K562 (cell line): ENCODE measurements around the gene GDF15. TPM values are rescaled to one million over a fixed set of nuclear protein-coding genes. Genes with fewer than 3 reads are reported as not detected.

Experiments used
- ARID1B ChIP-seq: fragments of 450-650 bp; IDR thresholded peaks from 2 replicates; pipeline ENCODE4 v1.6.1; 2016; ENCODE audit warnings: antibody characterized with exemption, mild to moderate bottlenecking, inconsistent platforms
- BCOR ChIP-seq: fragments of 450-650 bp; IDR thresholded peaks from 2 replicates; pipeline ENCODE4 v1.6.1; 2016
- BRD9 ChIP-seq: fragments of 450-650 bp; IDR thresholded peaks from 2 replicates; pipeline ENCODE4 v1.6.1; 2018; ENCODE audit warnings: low read depth; ENCODE audit not compliant: partially characterized antibody
- CHAMP1 ChIP-seq: fragments of 450-650 bp; IDR thresholded peaks from 2 replicates; pipeline ENCODE4 v1.6.1; 2016; ENCODE audit warnings: mild to moderate bottlenecking
- CHCHD3 ChIP-seq: fragments of 250-450 bp; sonication (Bioruptor Pico); IDR thresholded peaks from 2 replicates; pipeline ENCODE4 v2.1.2; 2022; ENCODE audit warnings: mild to moderate bottlenecking
- CTBP1 ChIP-seq: fragments of 450-650 bp; IDR thresholded peaks from 2 replicates; pipeline ENCODE4 v1.6.1; 2016; ENCODE audit warnings: borderline replicate concordance
- EGR1 ChIP-seq: fragments of 450-650 bp; conservative IDR thresholded peaks from 2 replicates; pipeline ENCODE4 v1.6.1; 2017; ENCODE audit warnings: mild to moderate bottlenecking
- ELK1 ChIP-seq: sonication (generic); formaldehyde crosslinking; IDR thresholded peaks from 2 replicates; pipeline ENCODE4 v1.8.1; 2022; ENCODE audit warnings: missing genetic modification reagents
- EP300 ChIP-seq: IDR thresholded peaks from 2 replicates; pipeline ENCODE4 v1.6.1; 2012; ENCODE audit warnings: low read length, improper control_type of control experiment
- ERF ChIP-seq: fragments of 450-650 bp; formaldehyde crosslinking; IDR thresholded peaks from 2 replicates; pipeline ENCODE4 v1.4.0; 2020; ENCODE audit warnings: mild to moderate bottlenecking, mixed read lengths
- ESRRA ChIP-seq: fragments of 450-650 bp; IDR thresholded peaks from 2 replicates; pipeline ENCODE4 v1.6.1; 2014; ENCODE audit warnings: low read depth, mild to moderate bottlenecking, moderate library complexity, borderline replicate concordance
- FOSL1 ChIP-seq: fragments of 200-800 bp; sonication (Bioruptor generic); conservative IDR thresholded peaks from 2 replicates; pipeline ENCODE4 v1.6.1; 2016; ENCODE audit warnings: missing genetic modification characterization, missing compliant biosample characterization
- FUS ChIP-seq: fragments of 200-400 bp; formaldehyde crosslinking; optimal IDR thresholded peaks from 2 replicates; pipeline ENCODE3; 2017; ENCODE audit warnings: low read depth, low read length
- HDAC1 ChIP-seq, 2 experiments: fragments of 450-650 bp; IDR thresholded peaks; 2 replicates each; pipeline ENCODE4 v1.6.1; 2016 to 2017; ENCODE audit warnings: inconsistent platforms in 1 of 2, mild to moderate bottlenecking in 1 of 2, moderate library complexity in 1 of 2
- JUN ChIP-seq, 2 experiments: sonication (generic) in 1 of 2; formaldehyde crosslinking in 1 of 2; IDR thresholded peaks; 2 replicates each; pipeline versions ENCODE4 v1.6.1 to v1.8.0; 2012 to 2022; ENCODE audit warnings: borderline replicate concordance in 2 of 2, mild to moderate bottlenecking in 2 of 2, improper control_type of control experiment in 1 of 2, low read depth in 1 of 2, low read length in 1 of 2, missing genetic modification reagents in 1 of 2
- JUND ChIP-seq, 2 experiments: IDR thresholded peaks; 2 replicates in 1 of 2; 3 replicates in 1 of 2; pipeline ENCODE4 v1.6.1; 2011; ENCODE audit warnings: borderline replicate concordance in 2 of 2, low read depth in 2 of 2, low read length in 2 of 2, improper control_type of control experiment in 1 of 2, missing biosample characterization in 1 of 2, missing genetic modification characterization in 1 of 2, missing genetic modification reagents in 1 of 2
- MTA1 ChIP-seq: fragments of 450-650 bp; IDR thresholded peaks from 2 replicates; pipeline ENCODE4 v1.6.1; 2017; ENCODE audit warnings: borderline replicate concordance
- SMARCB1 ChIP-seq: IDR thresholded peaks from 2 replicates; pipeline ENCODE4 v1.6.1; 2011; ENCODE audit warnings: improper control_type of control experiment, low read depth; ENCODE audit not compliant: insufficient read length
- SMARCE1 ChIP-seq: fragments of 450-650 bp; IDR thresholded peaks from 2 replicates; pipeline ENCODE4 v1.7.1; 2016; ENCODE audit warnings: mild to moderate bottlenecking
- TCF3 ChIP-seq: sonication (generic); formaldehyde crosslinking; IDR thresholded peaks from 2 replicates; pipeline ENCODE4 v1.4.0; 2020; ENCODE audit warnings: mild to moderate bottlenecking, missing genetic modification reagents
- TCFL5 ChIP-seq: fragments of 250-450 bp; sonication (Bioruptor Pico); conservative IDR thresholded peaks from 2 replicates; pipeline ENCODE4 v1.6.1; 2021; ENCODE audit warnings: mild to moderate bottlenecking, moderate library complexity, matching md5 sums
- TSC22D4 ChIP-seq: fragments of 450-650 bp; IDR thresholded peaks from 2 replicates; pipeline ENCODE4 v1.6.1; 2016; ENCODE audit warnings: missing genetic modification characterization, missing biosample characterization, control low read depth
- USF2 ChIP-seq: sonication (generic); formaldehyde crosslinking; IDR thresholded peaks from 2 replicates; pipeline ENCODE4 v1.5.0; 2020; ENCODE audit warnings: missing genetic modification reagents
- ZBTB1 ChIP-seq: sonication (generic); formaldehyde crosslinking; IDR thresholded peaks from 2 replicates; pipeline ENCODE4 v1.8.1; 2023; ENCODE audit warnings: missing genetic modification reagents, low read depth, mild to moderate bottlenecking, borderline replicate concordance
- ZNF121 ChIP-seq: sonication (generic); formaldehyde crosslinking; conservative IDR thresholded peaks from 2 replicates; pipeline ENCODE4 v1.8.0; 2022; ENCODE audit warnings: missing genetic modification reagents
- ZNF224 ChIP-seq: sonication (generic); formaldehyde crosslinking; IDR thresholded peaks from 2 replicates; pipeline ENCODE4 v1.8.0; 2022; ENCODE audit warnings: mild to moderate bottlenecking, missing genetic modification reagents
- ZNF384 ChIP-seq: IDR thresholded peaks from 2 replicates; pipeline ENCODE4 v1.6.1; 2012; ENCODE audit warnings: low read depth, low read length, improper control_type of control experiment
- polyA plus RNA-seq, 8 experiments: library from polyadenylated mRNA; depleted of rRNA in 4 of 8; stranded (reverse) in 5 of 8; unstranded in 3 of 8; fragments of >200 nt; fragmentation: Nextera tagmentation in 2 of 8; fragmentation: Illumina TruSeq in 1 of 8; extraction: Ambion mirVana in 2 of 8; extraction: Trizol in 1 of 8; gene quantifications; 2 replicates each; pipeline versions ENCODE4 v1.2.1 to v1.2.3, GENCODE V29; 2011 to 2014; ENCODE audit warnings: inconsistent platforms in 1 of 8, missing spikeins in 1 of 8
- total RNA-seq, 7 experiments: library from RNA; depleted of rRNA in 6 of 7; stranded (reverse); fragments of >200 nt in 6 of 7; fragmentation: Illumina TruSeq in 2 of 7; extraction: Trizol in 2 of 7; gene quantifications; 2 replicates each; pipeline versions ENCODE4 v1.2.1 to v1.2.3, GENCODE V29; 2011 to 2021; ENCODE audit warnings: low replicate concordance in 1 of 7

Gene GDF15
- total and polyA plus RNA-seq, 9 of the 15 experiments (the other 6 are each of a cell fraction or from before 2014, with no cell fraction given), result 2.3 to 82.4 (median 12.5) TPM

- TF ChIP-seq SMARCB1, result no peak
- TF ChIP-seq ZNF224, result no peak
- TF ChIP-seq USF2 (CRISPR knock-in tag), result no peak
- TF ChIP-seq EP300, result no peak
- 0 out of 2 replicates have a peak, but pooled peaks have one; percentile 6 for TF ChIP-seq BCOR
- TF ChIP-seq ESRRA, result peak; percentile 13; the same call in 1 of the 2 replicates
- 0 out of 2 replicates have a peak, but pooled peaks have one; percentile 77 for TF ChIP-seq JUN (IDR thresholded peaks at IDR 0.05; ENCODE audit: borderline replicate concordance, low read depth, low read length)
- TF ChIP-seq JUN (CRISPR knock-in tag; IDR thresholded peaks at IDR 0.05; ENCODE audit: borderline replicate concordance), result no peak
- peak; percentile 94 for TF ChIP-seq FOSL1 (tag)
- no peak for TF ChIP-seq ELK1 (CRISPR knock-in tag)
- TF ChIP-seq JUND (IDR thresholded peaks at IDR 0.05; ENCODE audit: borderline replicate concordance, low read depth, low read length), result peak; percentile 94
- TF ChIP-seq JUND (tag; IDR thresholded peaks at IDR 0.05; ENCODE audit: borderline replicate concordance, low read depth, low read length), result peak; percentile 92; the same call in 2 of the 3 replicates
- TF ChIP-seq CTBP1, result peak; percentile 18; the same call in 1 of the 2 replicates
- TF ChIP-seq CHCHD3 (CRISPR knock-in tag), result no peak
- peak in 1 of 2 experiments; percentile 68; a peak in 2 of 4 replicates for TF ChIP-seq HDAC1 (IDR thresholded peaks at IDR 0.05)
- TF ChIP-seq ARID1B, result peak; percentile 75
- TF ChIP-seq ZNF121 (CRISPR knock-in tag), result no peak
- TF ChIP-seq EGR1, result 0 out of 2 replicates have a peak, but pooled peaks have one; percentile 10
- no peak for TF ChIP-seq ERF (CRISPR knock-in tag)
- TF ChIP-seq ZBTB1, result peak; percentile 28; the same call in 1 of the 2 replicates
- peak; percentile 49 for TF ChIP-seq TCF3 (CRISPR knock-in tag)
- TF ChIP-seq MTA1, result 0 out of 2 replicates have a peak, but pooled peaks have one; percentile 20
- TF ChIP-seq ZNF384, result 0 out of 2 replicates have a peak, but pooled peaks have one; percentile 13
- TF ChIP-seq TSC22D4, result no peak
- TF ChIP-seq BRD9, result no peak
- no peak for TF ChIP-seq CHAMP1
- TF ChIP-seq TCFL5 (CRISPR knock-in tag), result no peak
- no peak for TF ChIP-seq FUS
- peak; percentile 81 for TF ChIP-seq SMARCE1
Observed at GRCh38 chr19:18392417-18392816, 6.5 kb downstream of the GDF15 start (continued).
